SK-N-MC (cell line): Measurements from ENCODE around the gene NEXMIF.
"Not testable (repeated sequence)": the region's sequence is repeated elsewhere in the genome, so short reads cannot be mapped to it uniquely, and the experiment has no call there.

ENCODE experiments used
- DNase-seq: peaks from one replicate; pipeline ENCODE4 v3.0.0-alpha.2; 2011; ENCODE audit warnings: low read depth, low spot score
- H3K27ac ChIP-seq: fragments of 200-600 bp; sonication (generic); 2 replicates; pipeline ENCODE4 v1.5.1; 2016; ENCODE audit warnings: mixed run types
- H3K36me3 ChIP-seq: fragments of 200-600 bp; sonication (generic); 2 replicates; pipeline ENCODE4 v1.6.1; 2017; ENCODE audit warnings: antibody characterized with exemption, low read length, mixed read lengths; ENCODE audit not compliant: insufficient read depth
- H3K4me3 ChIP-seq: fragments of 200-600 bp; sonication (generic); 2 replicates; pipeline ENCODE4 v1.5.1; 2016
- H3K9ac ChIP-seq: fragments of 200-600 bp; sonication (generic); 2 replicates; pipeline ENCODE4 v1.8.0; 2017; ENCODE audit warnings: mixed run types, mixed read lengths; ENCODE audit not compliant: insufficient read length
- H3K9me3 ChIP-seq: fragments of 200-600 bp; sonication (generic); 2 replicates; pipeline ENCODE4 v1.6.1; 2017; ENCODE audit warnings: low read depth, mild to moderate bottlenecking, antibody characterized with exemption, low read length, moderate library complexity, mixed read lengths
- EZH2 ChIP-seq: fragments of 200-600 bp; sonication (generic); IDR thresholded peaks from one replicate; pipeline ENCODE4 v1.6.1; 2017; ENCODE audit warnings: antibody characterized with exemption
- FOXP2 ChIP-seq: optimal IDR thresholded peaks from 2 replicates; pipeline ENCODE3; 2011; ENCODE audit warnings: mild to moderate bottlenecking, moderate library complexity; ENCODE audit not compliant: insufficient read depth; ENCODE audit errors: extremely low read length, control extremely low read depth
- POLR2AphosphoS5 ChIP-seq: IDR thresholded peaks from 2 replicates; pipeline ENCODE4 v1.6.1; 2012; ENCODE audit warnings: mild to moderate bottlenecking, low read depth, low read length, borderline replicate concordance

The NEXMIF gene

GRCh38 chrX:74736450-74736849, 188.8 kb downstream of the NEXMIF start:
- no peak overlapping the region for H3K27ac ChIP-seq
- TF ChIP-seq FOXP2 (no peak), EZH2 (no peak)
- no peak overlapping the region for H3K4me3 ChIP-seq
- DNase-seq, result no peak
- H3K9me3 ChIP-seq, result no peaks in the 10 kb centered on the region
- H3K9ac ChIP-seq, result no peak overlapping the region
- no peaks in the 10 kb centered on the region for H3K36me3 ChIP-seq

- TF ChIP-seq EZH2 (no peak), FOXP2 (no peak), POLR2AphosphoS5 (no peak)
Measured at GRCh38 chrX:74705269-74705668, 220.0 kb downstream of the NEXMIF start.

DNA sequence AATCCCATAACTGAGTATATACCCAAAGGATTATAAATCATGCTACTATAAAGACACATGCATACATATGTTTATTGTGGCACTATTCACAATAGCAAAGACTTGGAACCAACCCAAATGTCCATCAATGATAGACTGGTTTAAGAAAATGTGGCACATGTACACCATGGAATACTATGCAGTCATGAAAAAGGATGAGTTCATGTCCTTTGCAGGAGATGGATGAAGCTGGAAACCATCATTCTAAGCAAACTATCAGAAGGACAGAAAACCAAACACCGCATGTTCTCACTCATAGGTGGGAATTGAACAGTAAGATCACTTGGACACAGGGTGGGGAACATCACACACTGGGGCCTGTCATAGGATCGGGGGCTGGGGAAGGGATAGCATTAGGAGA, 223.9 kb downstream of the NEXMIF start:
- H3K4me3 ChIP-seq, H3K9ac ChIP-seq, DNase-seq, H3K9me3 ChIP-seq, H3K27ac ChIP-seq, H3K36me3 ChIP-seq: not testable (repeated sequence)

More at GRCh38 chrX:74705269-74705668, 220.0 kb downstream of the NEXMIF start:
- H3K9ac ChIP-seq, result no peak overlapping the region
- no peak overlapping the region for H3K27ac ChIP-seq
- H3K4me3 ChIP-seq, result no peak overlapping the region
- no peaks in the 10 kb centered on the region for H3K9me3 ChIP-seq
- H3K36me3 ChIP-seq, result no peaks in the 10 kb centered on the region
- no peak for DNase-seq

GRCh38 chrX:74684466-74684865, 240.8 kb downstream of the NEXMIF start:
- no peaks in the 10 kb centered on the region for H3K36me3 ChIP-seq
- H3K9ac ChIP-seq, result no peak overlapping the region
- no peaks in the 10 kb centered on the region for H3K9me3 ChIP-seq
- no peak for DNase-seq
- no peak for TF ChIP-seq FOXP2
- no peak for TF ChIP-seq EZH2
- no peak for TF ChIP-seq POLR2AphosphoS5
- H3K4me3 ChIP-seq, result no peak overlapping the region
- H3K27ac ChIP-seq, result no peak overlapping the region
